Ascending aorta (tissue), 2 donors: ENCODE data around the gene SLC22A4. TPM values are rescaled to one million over a fixed set of nuclear protein-coding genes. Genes with fewer than 3 reads are reported as not detected.

Experiments used
- DNase-seq, 2 donors: peaks; one replicate each; pipeline ENCODE4 v3.0.0-alpha.2; 2019; ENCODE audit warnings: low spot score in 2 of 2
- H3K27ac ChIP-seq, 2 donors: fragments of 200-600 bp; sonication (generic); one replicate each; pipeline ENCODE4 v1.5.1; 2016 to 2017; ENCODE audit warnings: mild to moderate bottlenecking in 1 of 2
- H3K27me3 ChIP-seq: fragments of 200-600 bp; sonication (generic); one replicate; pipeline ENCODE4 v1.5.1; 2017
- H3K36me3 ChIP-seq, 2 donors: fragments of 200-600 bp; sonication (generic); one replicate each; pipeline ENCODE4 v1.5.1; 2016
- H3K4me1 ChIP-seq, 2 donors: fragments of 200-600 bp; sonication (generic); one replicate each; pipeline ENCODE4 v1.5.1; 2016 to 2017; ENCODE audit warnings: mild to moderate bottlenecking in 1 of 2
- H3K4me3 ChIP-seq, 2 donors: fragments of 200-600 bp; sonication (generic); one replicate each; pipeline ENCODE4 v1.5.1; 2016 to 2017; ENCODE audit warnings: mild to moderate bottlenecking in 1 of 2
- H3K9me3 ChIP-seq, 2 donors: fragments of 200-600 bp; sonication (generic); one replicate each; pipeline ENCODE4 v1.5.1; 2016
- CTCF ChIP-seq, 3 experiments: fragments of 200-600 bp in 2 of 3; fragments of 450-650 bp in 1 of 3; sonication (generic) in 2 of 3; IDR thresholded peaks; one replicate each; pipeline ENCODE4 v1.5.1; 2016 to 2019; ENCODE audit warnings: antibody characterized with exemption in 3 of 3, mild to moderate bottlenecking in 1 of 3, moderate library complexity in 1 of 3
- intact Hi-C: fragments of 100-400 bp; cut with DNase I; formaldehyde crosslinking; loops from one replicate; pipeline ENCODE4 v1.15.1; 2023
- total RNA-seq: library from RNA; depleted of rRNA; stranded (reverse); fragments of >200 nt; gene quantifications from one replicate; pipeline ENCODE4 v1.1.0, GENCODE V29; 2016

SLC22A4 gene
- total RNA-seq, 1 donor from 2014 or later: 18.1 TPM

- H3K27me3 ChIP-seq: no peaks in the 10 kb centered on the region
- TF ChIP-seq CTCF (IDR thresholded peaks at IDR 0.05): no peak
- H3K4me3 ChIP-seq: peak overlapping the region; percentile 75 to 79
- H3K9me3 ChIP-seq: no peaks in the 10 kb centered on the region
- no peaks in the 10 kb centered on the region for H3K36me3 ChIP-seq
- DNase-seq: no peak
- H3K4me1 ChIP-seq: peaks cover 5 to 22% of the 10 kb centered on the region in 2 donors
- intact Hi-C loops: loop anchor here (2.0 kb wide), 1 partner anchor 76 kb away; the partner anchor contains the start of gene SLC22A4
- peak overlapping the region; percentile 84 to 93 for H3K27ac ChIP-seq
These were observed 76.2 kb downstream of the SLC22A4 start for GRCh38 chr5:132370181-132370970.

GRCh38 chr5:132370971-132371602 lies 76.9 kb downstream of the SLC22A4 start:
- H3K9me3 ChIP-seq: no peaks in the 10 kb centered on the region
- intact Hi-C loops: loop anchor here (2.0 kb wide), 1 partner anchor 76 kb away; the partner anchor contains the start of gene SLC22A4
- peak overlapping the region; percentile 84 to 93 for H3K27ac ChIP-seq
- DNase-seq: no peak
- H3K4me1 ChIP-seq: peaks cover 5 to 22% of the 10 kb centered on the region in 2 donors
- H3K36me3 ChIP-seq: no peaks in the 10 kb centered on the region
- H3K4me3 ChIP-seq: peak overlapping the region; percentile 75 to 79
- TF ChIP-seq CTCF (IDR thresholded peaks at IDR 0.05): no peak
- H3K27me3 ChIP-seq: no peaks in the 10 kb centered on the region

- peaks cover 5 to 27% of the 10 kb centered on the region in 2 donors for H3K4me1 ChIP-seq
- no peaks in the 10 kb centered on the region for H3K27me3 ChIP-seq
- H3K27ac ChIP-seq: peak overlapping the region; percentile 84 to 93
- no peaks in the 10 kb centered on the region for H3K9me3 ChIP-seq
- DNase-seq: no peak
- no peaks in the 10 kb centered on the region for H3K36me3 ChIP-seq
- intact Hi-C loops: loop anchor here (2.0 kb wide), 1 partner anchor 77 kb away; the partner anchor contains the start of gene SLC22A4
- no peak for TF ChIP-seq CTCF (IDR thresholded peaks at IDR 0.05)
- H3K4me3 ChIP-seq: peak overlapping the region in 1 of 2 donors; percentile 79
These were observed 77.4 kb downstream of the SLC22A4 start for GRCh38 chr5:132371603-132371994.

- H3K9me3 ChIP-seq: no peaks in the 10 kb centered on the region
- peak overlapping the region; percentile 84 to 93 for H3K27ac ChIP-seq
- no peak overlapping the region for H3K4me3 ChIP-seq
- no peaks in the 10 kb centered on the region for H3K27me3 ChIP-seq
- H3K36me3 ChIP-seq: no peaks in the 10 kb centered on the region
- no peak for TF ChIP-seq CTCF (IDR thresholded peaks at IDR 0.05)
- peaks cover 9 to 32% of the 10 kb centered on the region in 2 donors for H3K4me1 ChIP-seq
- DNase-seq: no peak
- intact Hi-C loops: no loop called here
These were observed 77.9 kb downstream of the SLC22A4 start for GRCh38 chr5:132372127-132372526.

- peaks cover 11 to 33% of the 10 kb centered on the region in 2 donors for H3K4me1 ChIP-seq
- peak overlapping the region; percentile 84 to 93 for H3K27ac ChIP-seq
- no peaks in the 10 kb centered on the region for H3K9me3 ChIP-seq
- TF ChIP-seq CTCF (IDR thresholded peaks at IDR 0.05): no peak
- DNase-seq: no peak
- H3K4me3 ChIP-seq: no peak overlapping the region
- intact Hi-C loops: no loop called here
- no peaks in the 10 kb centered on the region for H3K36me3 ChIP-seq
- H3K27me3 ChIP-seq: no peaks in the 10 kb centered on the region
These were observed 78.3 kb downstream of the SLC22A4 start for GRCh38 chr5:132372542-132372941.
